Prostate gland (tissue), 2 donors: Measurements from ENCODE around the gene CCDC124.

Experiments used
- POLR2A ChIP-seq: fragments of 450-650 bp; IDR thresholded peaks from one replicate; pipeline ENCODE4 v1.6.1; 2016; ENCODE audit warnings: antibody characterized with exemption, mild to moderate bottlenecking
- TF ChIP-seq, protein P1 (sequence below), 4 experiments: fragments of 200-600 bp in 2 of 4; fragments of 450-650 bp in 2 of 4; sonication (generic) in 2 of 4; IDR thresholded peaks; 1 replicate in 3 of 4; 2 replicates in 1 of 4; pipeline ENCODE4 v1.5.1; 2016 to 2019; ENCODE audit warnings: antibody characterized with exemption in 4 of 4, mild to moderate bottlenecking in 2 of 4, moderate library complexity in 2 of 4

DNA sequence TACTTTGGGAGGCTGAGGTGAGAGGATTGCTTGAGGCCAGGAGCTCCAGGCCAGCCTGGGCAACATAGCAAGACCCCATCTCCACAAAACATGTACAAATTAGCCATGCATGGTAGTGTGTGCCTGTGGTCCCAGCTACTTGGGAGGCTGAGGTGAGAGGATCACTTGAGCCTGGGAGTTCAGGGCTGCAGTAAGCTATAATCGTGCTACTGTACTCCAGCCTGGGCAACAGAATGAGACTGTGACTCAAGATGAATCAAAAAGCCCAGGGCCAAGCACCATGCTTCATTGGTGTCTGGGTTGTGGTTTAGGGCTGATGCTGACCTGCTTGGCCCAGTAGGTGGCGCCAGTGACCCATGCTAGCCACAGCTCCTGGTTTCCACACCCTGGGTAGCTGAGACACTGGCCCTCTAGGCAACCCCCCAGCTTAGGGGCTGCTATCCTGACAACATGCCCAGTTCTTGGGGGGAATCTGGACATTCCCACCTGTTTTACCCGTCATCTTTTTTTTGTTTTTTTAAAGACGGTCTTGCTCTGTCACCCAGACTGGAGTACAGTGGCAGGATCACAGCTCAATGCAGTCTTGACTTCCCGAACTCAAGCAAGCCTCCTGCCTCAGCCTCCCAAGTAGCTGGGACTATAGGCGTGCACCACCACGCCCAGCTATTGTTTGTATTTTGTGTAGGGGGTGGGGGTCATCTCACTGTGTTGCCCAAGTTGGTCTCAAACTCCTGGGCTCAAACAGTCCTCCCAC, 5.5 kb downstream of the CCDC124 start:
- TF ChIP-seq POLR2A = no peak
- TF ChIP-seq, protein P1, sequence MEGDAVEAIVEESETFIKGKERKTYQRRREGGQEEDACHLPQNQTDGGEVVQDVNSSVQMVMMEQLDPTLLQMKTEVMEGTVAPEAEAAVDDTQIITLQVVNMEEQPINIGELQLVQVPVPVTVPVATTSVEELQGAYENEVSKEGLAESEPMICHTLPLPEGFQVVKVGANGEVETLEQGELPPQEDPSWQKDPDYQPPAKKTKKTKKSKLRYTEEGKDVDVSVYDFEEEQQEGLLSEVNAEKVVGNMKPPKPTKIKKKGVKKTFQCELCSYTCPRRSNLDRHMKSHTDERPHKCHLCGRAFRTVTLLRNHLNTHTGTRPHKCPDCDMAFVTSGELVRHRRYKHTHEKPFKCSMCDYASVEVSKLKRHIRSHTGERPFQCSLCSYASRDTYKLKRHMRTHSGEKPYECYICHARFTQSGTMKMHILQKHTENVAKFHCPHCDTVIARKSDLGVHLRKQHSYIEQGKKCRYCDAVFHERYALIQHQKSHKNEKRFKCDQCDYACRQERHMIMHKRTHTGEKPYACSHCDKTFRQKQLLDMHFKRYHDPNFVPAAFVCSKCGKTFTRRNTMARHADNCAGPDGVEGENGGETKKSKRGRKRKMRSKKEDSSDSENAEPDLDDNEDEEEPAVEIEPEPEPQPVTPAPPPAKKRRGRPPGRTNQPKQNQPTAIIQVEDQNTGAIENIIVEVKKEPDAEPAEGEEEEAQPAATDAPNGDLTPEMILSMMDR (IDR thresholded peaks at IDR 0.05) = peak; percentile 75 to 91 (median 86)
